Measurements from ENCODE around the gene ZBED2.
A peak's percentile ranks its signal among the peaks of the same experiment; 100 is the strongest.

Gene ZBED2

GRCh38 chr3:111607240-111607920 is 12.2 kb upstream of the ZBED2 start:
- DNase-seq (ENCODE audit: insufficient read length, low spot score), result no peak
- FAIRE-seq, result no peak

DNA sequence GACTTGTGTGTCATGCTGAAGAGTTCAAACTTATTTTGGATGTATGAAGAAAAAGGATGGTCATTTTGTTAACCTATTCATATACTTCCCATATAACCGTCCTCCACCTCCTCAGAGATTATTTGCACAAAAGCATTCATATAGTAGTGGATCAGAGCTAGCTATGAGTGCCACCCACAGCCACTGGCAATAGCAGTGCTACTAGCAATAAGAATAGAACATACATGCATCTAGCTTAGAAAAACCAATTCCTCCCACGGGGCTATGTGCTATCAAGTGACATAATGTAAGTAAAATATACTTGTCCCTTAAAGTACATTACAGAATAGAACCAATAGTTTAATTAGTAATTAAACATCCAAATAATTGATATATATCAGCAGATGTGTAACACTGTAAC is 10.3 kb upstream of the ZBED2 start:
- no peak for TF ChIP-seq TAF1 (IDR thresholded peaks at IDR 0.05; ENCODE audit: low read depth, low read length)
- TF ChIP-seq PAX5 (IDR thresholded peaks at IDR 0.05; ENCODE audit: insufficient read depth, low read length, severe bottlenecking), result no peak
- no peak for TF ChIP-seq SPI1 (IDR thresholded peaks at IDR 0.05; ENCODE audit: low read depth, low read length)
- no peak for TF ChIP-seq POLR2AphosphoS5 (IDR thresholded peaks at IDR 0.05; ENCODE audit: low read depth, low read length)
- TF ChIP-seq POU2F2 (IDR thresholded peaks at IDR 0.05; ENCODE audit: low read depth, low read length), result no peak
- no peak for TF ChIP-seq POLR2A (IDR thresholded peaks at IDR 0.05; ENCODE audit: low read depth, low read length)
- DNase-seq (ENCODE audit: insufficient read length, low spot score), result no peak
- FAIRE-seq, result no peak

More at GRCh38 chr3:111607240-111607920, 12.2 kb upstream of the ZBED2 start:
- no peak for TF ChIP-seq POU2F2 (IDR thresholded peaks at IDR 0.05; ENCODE audit: low read depth, low read length)
- TF ChIP-seq SPI1 (IDR thresholded peaks at IDR 0.05; ENCODE audit: low read depth, low read length), result no peak
- no peak for TF ChIP-seq POLR2A (IDR thresholded peaks at IDR 0.05; ENCODE audit: low read depth, low read length)
- no peak for TF ChIP-seq PAX5 (IDR thresholded peaks at IDR 0.05; ENCODE audit: insufficient read depth, low read length, severe bottlenecking)
- no peak for TF ChIP-seq POLR2AphosphoS5 (IDR thresholded peaks at IDR 0.05; ENCODE audit: low read depth, low read length)
- TF ChIP-seq TAF1 (IDR thresholded peaks at IDR 0.05; ENCODE audit: low read depth, low read length), result no peak

DNA sequence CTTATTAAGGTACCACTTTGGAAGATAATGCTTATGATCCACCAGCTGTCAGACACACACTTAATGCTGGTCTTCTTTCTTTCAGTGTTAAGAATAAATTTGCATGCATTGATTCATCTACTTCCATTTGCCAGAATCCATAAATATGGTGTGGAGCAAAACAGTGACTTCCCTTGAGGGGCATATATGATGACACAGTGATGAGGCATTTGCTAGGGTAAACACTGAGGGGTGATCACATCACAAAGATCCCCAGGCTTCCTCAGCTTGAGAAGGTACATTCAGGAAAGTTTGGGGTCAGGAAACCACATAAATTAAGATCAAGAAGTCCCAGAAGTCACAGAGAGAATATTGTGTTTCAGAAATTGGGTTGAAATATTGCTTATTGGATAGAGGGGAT is 9.9 kb upstream of the ZBED2 start:
- FAIRE-seq, result no peak
- TF ChIP-seq PAX5 (IDR thresholded peaks at IDR 0.05; ENCODE audit: insufficient read depth, low read length, severe bottlenecking), result no peak
- TF ChIP-seq POLR2A (IDR thresholded peaks at IDR 0.05; ENCODE audit: low read depth, low read length), result no peak
- TF ChIP-seq TAF1 (IDR thresholded peaks at IDR 0.05; ENCODE audit: low read depth, low read length), result no peak
- no peak for TF ChIP-seq SPI1 (IDR thresholded peaks at IDR 0.05; ENCODE audit: low read depth, low read length)
- TF ChIP-seq POLR2AphosphoS5 (IDR thresholded peaks at IDR 0.05; ENCODE audit: low read depth, low read length), result no peak
- no peak for TF ChIP-seq POU2F2 (IDR thresholded peaks at IDR 0.05; ENCODE audit: low read depth, low read length)
- DNase-seq (ENCODE audit: insufficient read length, low spot score), result no peak

GRCh38 chr3:111604119-111604518 is 9.0 kb upstream of the ZBED2 start:
- FAIRE-seq (peak; percentile 5), DNase-seq (ENCODE audit: insufficient read length, low spot score) (no peak)

GRCh38 chr3:111603679-111604078 is 8.5 kb upstream of the ZBED2 start:
- TF ChIP-seq SPI1 (IDR thresholded peaks at IDR 0.05; ENCODE audit: low read depth, low read length) (no peak), POU2F2 (IDR thresholded peaks at IDR 0.05; ENCODE audit: low read depth, low read length) (no peak), POLR2AphosphoS5 (IDR thresholded peaks at IDR 0.05; ENCODE audit: low read depth, low read length) (no peak), POLR2A (IDR thresholded peaks at IDR 0.05; ENCODE audit: low read depth, low read length) (no peak), TAF1 (IDR thresholded peaks at IDR 0.05; ENCODE audit: low read depth, low read length) (no peak), PAX5 (IDR thresholded peaks at IDR 0.05; ENCODE audit: insufficient read depth, low read length, severe bottlenecking) (no peak)
- no peak for DNase-seq (ENCODE audit: insufficient read length, low spot score)
- no peak for FAIRE-seq

More at GRCh38 chr3:111604119-111604518, 9.0 kb upstream of the ZBED2 start:
- TF ChIP-seq POLR2A (IDR thresholded peaks at IDR 0.05; ENCODE audit: low read depth, low read length) (no peak), TAF1 (IDR thresholded peaks at IDR 0.05; ENCODE audit: low read depth, low read length) (no peak), POLR2AphosphoS5 (IDR thresholded peaks at IDR 0.05; ENCODE audit: low read depth, low read length) (no peak), SPI1 (IDR thresholded peaks at IDR 0.05; ENCODE audit: low read depth, low read length) (no peak), POU2F2 (IDR thresholded peaks at IDR 0.05; ENCODE audit: low read depth, low read length) (no peak), PAX5 (IDR thresholded peaks at IDR 0.05; ENCODE audit: insufficient read depth, low read length, severe bottlenecking) (no peak)

DNA sequence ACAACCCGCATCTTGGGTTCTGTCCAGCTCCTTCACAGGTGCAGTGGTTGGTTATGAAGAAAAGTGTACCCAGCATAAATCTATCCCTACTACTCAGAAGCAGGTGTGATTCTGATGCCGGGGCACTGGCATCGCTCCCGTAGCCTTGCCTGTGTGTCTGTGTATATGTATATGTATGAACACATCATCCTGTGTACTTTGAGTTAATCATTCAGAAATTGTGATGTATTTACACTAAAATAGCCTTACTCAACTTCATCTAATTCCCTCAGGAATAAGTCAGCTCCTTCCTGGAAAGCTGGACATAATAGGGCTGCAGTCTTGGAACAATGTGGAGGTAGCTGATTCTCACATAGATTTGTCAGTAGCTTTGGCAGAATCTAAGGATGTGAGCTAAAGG is 6.7 kb upstream of the ZBED2 start:
- FAIRE-seq (no peak), DNase-seq (ENCODE audit: insufficient read length, low spot score) (no peak)
- TF ChIP-seq SPI1 (IDR thresholded peaks at IDR 0.05; ENCODE audit: low read depth, low read length), result no peak
- no peak for TF ChIP-seq PAX5 (IDR thresholded peaks at IDR 0.05; ENCODE audit: insufficient read depth, low read length, severe bottlenecking)
- no peak for TF ChIP-seq POU2F2 (IDR thresholded peaks at IDR 0.05; ENCODE audit: low read depth, low read length)
- no peak for TF ChIP-seq TAF1 (IDR thresholded peaks at IDR 0.05; ENCODE audit: low read depth, low read length)
- TF ChIP-seq POLR2A (IDR thresholded peaks at IDR 0.05; ENCODE audit: low read depth, low read length), result no peak
- no peak for TF ChIP-seq POLR2AphosphoS5 (IDR thresholded peaks at IDR 0.05; ENCODE audit: low read depth, low read length)

DNA sequence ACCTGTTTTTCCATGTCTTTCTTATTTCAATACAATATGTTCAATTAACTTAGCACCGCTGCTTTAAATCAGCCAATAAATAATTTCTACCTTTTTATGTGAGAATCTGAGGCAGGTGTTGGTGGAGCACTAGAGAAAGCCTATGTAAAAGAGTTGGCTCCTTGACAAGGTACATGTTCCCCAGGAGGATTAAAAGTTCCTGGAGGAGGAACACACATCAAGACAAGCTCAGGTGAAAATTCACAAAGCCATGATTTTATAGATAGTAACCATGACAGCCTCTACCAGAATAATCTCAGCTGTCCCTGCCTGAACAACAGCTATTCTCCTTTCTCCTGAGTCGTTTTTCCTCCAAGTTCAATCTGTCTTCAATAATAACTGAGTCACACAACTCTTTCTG is 3.4 kb upstream of the ZBED2 start:
- no peak for TF ChIP-seq POLR2A (IDR thresholded peaks at IDR 0.05; ENCODE audit: low read depth, low read length)
- no peak for TF ChIP-seq POU2F2 (IDR thresholded peaks at IDR 0.05; ENCODE audit: low read depth, low read length)
- no peak for TF ChIP-seq POLR2AphosphoS5 (IDR thresholded peaks at IDR 0.05; ENCODE audit: low read depth, low read length)
- no peak for TF ChIP-seq TAF1 (IDR thresholded peaks at IDR 0.05; ENCODE audit: low read depth, low read length)
- no peak for TF ChIP-seq PAX5 (IDR thresholded peaks at IDR 0.05; ENCODE audit: insufficient read depth, low read length, severe bottlenecking)
- no peak for TF ChIP-seq SPI1 (IDR thresholded peaks at IDR 0.05; ENCODE audit: low read depth, low read length)
- FAIRE-seq, result no peak
- DNase-seq (ENCODE audit: insufficient read length, low spot score), result no peak

DNA sequence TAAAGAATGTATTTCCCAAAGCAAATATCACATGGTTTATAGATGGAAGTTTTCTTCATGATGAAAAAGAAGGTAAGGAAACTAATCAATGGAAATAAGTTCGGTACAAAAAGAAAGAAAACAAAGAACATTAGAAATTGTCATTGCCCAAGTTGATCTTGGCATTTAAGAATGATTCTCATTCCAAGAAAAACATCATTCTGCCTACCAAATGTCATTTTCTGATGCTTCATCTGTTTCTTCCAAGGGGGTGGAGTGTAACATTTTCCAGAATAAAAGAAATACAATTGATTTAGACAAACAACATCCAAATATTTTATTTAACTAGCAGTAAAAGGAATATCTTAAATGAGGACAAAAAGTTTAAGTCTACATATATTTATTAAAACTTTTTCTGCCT is 3.0 kb upstream of the ZBED2 start:
- DNase-seq (ENCODE audit: insufficient read length, low spot score), result no peak
- no peak for TF ChIP-seq PAX5 (IDR thresholded peaks at IDR 0.05; ENCODE audit: insufficient read depth, low read length, severe bottlenecking)
- no peak for TF ChIP-seq TAF1 (IDR thresholded peaks at IDR 0.05; ENCODE audit: low read depth, low read length)
- FAIRE-seq, result no peak

DNA sequence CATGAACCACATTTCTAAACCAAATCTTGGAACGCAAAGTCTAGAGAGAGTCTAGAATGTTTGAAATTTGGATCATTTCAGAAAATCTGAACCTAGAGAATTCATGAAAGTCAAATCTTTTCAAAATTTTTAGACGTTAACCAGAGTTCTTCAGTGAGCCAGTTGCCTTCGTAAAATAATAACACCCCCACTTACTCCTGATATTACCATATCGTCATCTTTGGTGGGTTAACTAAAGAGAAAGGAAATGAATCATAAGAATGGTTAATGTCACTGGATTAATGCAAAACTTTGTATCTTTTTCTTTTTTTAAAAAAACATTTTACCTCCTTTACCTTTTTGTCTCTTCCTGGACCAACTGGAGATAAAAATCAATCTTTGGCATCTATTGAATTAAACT is 1.2 kb upstream of the ZBED2 start:
- DNase-seq (ENCODE audit: insufficient read length, low spot score) (no peak), FAIRE-seq (no peak)
- TF ChIP-seq PAX5 (IDR thresholded peaks at IDR 0.05; ENCODE audit: insufficient read depth, low read length, severe bottlenecking) (no peak), POLR2A (IDR thresholded peaks at IDR 0.05; ENCODE audit: low read depth, low read length) (no peak), TAF1 (IDR thresholded peaks at IDR 0.05; ENCODE audit: low read depth, low read length) (no peak), POLR2AphosphoS5 (IDR thresholded peaks at IDR 0.05; ENCODE audit: low read depth, low read length) (no peak), POU2F2 (IDR thresholded peaks at IDR 0.05; ENCODE audit: low read depth, low read length) (no peak), SPI1 (IDR thresholded peaks at IDR 0.05; ENCODE audit: low read depth, low read length) (no peak)

DNA sequence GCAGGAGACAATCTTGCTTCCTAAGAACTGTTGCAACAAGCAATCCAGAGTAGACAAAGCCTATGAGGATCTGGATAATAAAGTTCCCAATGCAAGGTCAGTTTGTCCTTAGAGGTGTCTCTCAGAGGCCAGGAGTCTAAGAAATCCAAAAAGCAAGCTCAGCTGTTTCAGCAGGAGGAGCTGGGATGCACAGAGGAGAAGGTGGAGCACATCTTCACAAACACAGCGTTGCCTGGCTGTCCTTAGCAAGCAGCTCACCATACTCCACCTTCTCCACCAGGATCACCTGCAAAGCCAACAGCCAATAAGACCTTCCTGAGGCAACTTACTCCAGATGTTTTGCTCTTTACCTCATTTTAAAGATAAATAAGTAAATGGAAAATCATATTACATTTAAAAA is 365 bp downstream of the ZBED2 start:
- TF ChIP-seq POLR2A (IDR thresholded peaks at IDR 0.05; ENCODE audit: low read depth, low read length), result no peak
- TF ChIP-seq SPI1 (IDR thresholded peaks at IDR 0.05; ENCODE audit: low read depth, low read length), result no peak
- no peak for TF ChIP-seq POLR2AphosphoS5 (IDR thresholded peaks at IDR 0.05; ENCODE audit: low read depth, low read length)
- TF ChIP-seq POU2F2 (IDR thresholded peaks at IDR 0.05; ENCODE audit: low read depth, low read length), result no peak
- TF ChIP-seq TAF1 (IDR thresholded peaks at IDR 0.05; ENCODE audit: low read depth, low read length), result no peak
- no peak for TF ChIP-seq PAX5 (IDR thresholded peaks at IDR 0.05; ENCODE audit: insufficient read depth, low read length, severe bottlenecking)
- peak; percentile 41 for FAIRE-seq
- DNase-seq (ENCODE audit: insufficient read length, low spot score), result no peak

Measured in GM12891 (cell line).